Vagina (tissue), 2 donors: ENCODE measurements around the gene DCLRE1A.

Experiments
- CTCF ChIP-seq, 3 experiments: fragments of 450-650 bp in 2 of 3; fragments of 200-600 bp in 1 of 3; sonication (generic) in 1 of 3; IDR thresholded peaks; one replicate each; pipeline ENCODE4 v1.5.1; 2017 to 2019; ENCODE audit warnings: antibody characterized with exemption in 3 of 3, mild to moderate bottlenecking in 2 of 3, moderate library complexity in 2 of 3
- POLR2A ChIP-seq, 2 donors: fragments of 450-650 bp; IDR thresholded peaks; one replicate each; pipeline ENCODE4 v1.6.1; 2017; ENCODE audit warnings: antibody characterized with exemption in 2 of 2, mild to moderate bottlenecking in 2 of 2, moderate library complexity in 2 of 2
- POLR2AphosphoS5 ChIP-seq, 2 donors: sonication (generic); formaldehyde crosslinking; IDR thresholded peaks; one replicate each; pipeline ENCODE4 v1.9.0; 2017; ENCODE audit warnings: antibody characterized with exemption in 2 of 2, mild to moderate bottlenecking in 2 of 2, low read depth in 1 of 2; ENCODE audit not compliant: insufficient read depth in 1 of 2

GRCh38 chr10:113869789-113870188 is 15.9 kb upstream of the DCLRE1A start:
- no peak for TF ChIP-seq CTCF (IDR thresholded peaks at IDR 0.05)
- TF ChIP-seq POLR2A (IDR thresholded peaks at IDR 0.05) = no peak
- TF ChIP-seq POLR2AphosphoS5 (IDR thresholded peaks at IDR 0.05; ENCODE audit: insufficient read depth in 1 of 2, low read depth in 1 of 2) = no peak
